Measurements from ENCODE around the gene LMNB1.
"Not testable (repeated sequence)": the region's sequence is repeated elsewhere in the genome, so short reads cannot be mapped to it uniquely, and the experiment has no call there.

Gene LMNB1, protein sequence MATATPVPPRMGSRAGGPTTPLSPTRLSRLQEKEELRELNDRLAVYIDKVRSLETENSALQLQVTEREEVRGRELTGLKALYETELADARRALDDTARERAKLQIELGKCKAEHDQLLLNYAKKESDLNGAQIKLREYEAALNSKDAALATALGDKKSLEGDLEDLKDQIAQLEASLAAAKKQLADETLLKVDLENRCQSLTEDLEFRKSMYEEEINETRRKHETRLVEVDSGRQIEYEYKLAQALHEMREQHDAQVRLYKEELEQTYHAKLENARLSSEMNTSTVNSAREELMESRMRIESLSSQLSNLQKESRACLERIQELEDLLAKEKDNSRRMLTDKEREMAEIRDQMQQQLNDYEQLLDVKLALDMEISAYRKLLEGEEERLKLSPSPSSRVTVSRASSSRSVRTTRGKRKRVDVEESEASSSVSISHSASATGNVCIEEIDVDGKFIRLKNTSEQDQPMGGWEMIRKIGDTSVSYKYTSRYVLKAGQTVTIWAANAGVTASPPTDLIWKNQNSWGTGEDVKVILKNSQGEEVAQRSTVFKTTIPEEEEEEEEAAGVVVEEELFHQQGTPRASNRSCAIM

GRCh38 chr5:126776499-126777256 is at the start of gene LMNB1:
LMNB1 (plus strand) TSS chr5:126777136; CDS start chr5:126777509, 373 bp downstream.
- peak; percentile 97 for DNase-seq (ENCODE audit: low spot score)

DNA sequence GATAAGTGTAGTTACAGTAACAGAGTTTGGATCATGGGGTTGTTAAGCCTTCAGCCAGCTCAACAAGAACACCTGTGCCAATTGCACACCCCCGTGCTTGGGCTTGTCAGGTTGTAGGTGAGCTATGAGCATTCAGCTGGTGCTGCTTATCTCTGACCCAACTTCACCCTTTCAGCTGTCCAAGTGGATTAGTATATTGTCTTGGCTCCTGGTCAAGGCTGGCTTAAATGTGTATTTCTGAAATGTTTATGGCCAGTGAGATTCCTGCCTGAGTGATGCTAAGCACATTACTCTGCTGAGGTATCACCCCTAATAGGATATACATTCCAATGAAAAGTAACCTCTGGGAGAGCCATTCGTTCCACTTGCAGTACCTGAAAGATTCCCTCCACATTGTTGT is 44.2 kb upstream of the LMNB1 start:
- no peak for DNase-seq (ENCODE audit: low spot score)

DNA sequence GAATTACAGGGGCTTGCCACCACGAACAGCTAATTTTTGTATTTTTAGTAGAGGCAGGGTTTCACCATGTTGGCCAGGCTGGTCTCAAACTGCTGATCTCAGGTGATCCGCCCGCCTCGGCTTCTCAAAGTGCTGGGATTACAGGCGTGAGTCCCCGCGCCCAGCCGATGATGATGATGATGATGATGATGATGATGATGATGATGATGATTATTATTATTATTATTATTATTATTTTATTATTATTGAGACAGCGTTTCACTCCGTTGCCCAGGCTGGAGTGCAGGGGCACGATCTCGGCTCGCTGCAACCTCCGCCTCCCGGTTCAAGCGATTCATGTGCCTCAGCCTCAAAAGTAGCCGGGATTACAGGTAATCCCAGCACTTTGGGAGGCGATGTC is 42.4 kb upstream of the LMNB1 start:
- not testable (repeated sequence) for DNase-seq (ENCODE audit: low spot score)

DNA sequence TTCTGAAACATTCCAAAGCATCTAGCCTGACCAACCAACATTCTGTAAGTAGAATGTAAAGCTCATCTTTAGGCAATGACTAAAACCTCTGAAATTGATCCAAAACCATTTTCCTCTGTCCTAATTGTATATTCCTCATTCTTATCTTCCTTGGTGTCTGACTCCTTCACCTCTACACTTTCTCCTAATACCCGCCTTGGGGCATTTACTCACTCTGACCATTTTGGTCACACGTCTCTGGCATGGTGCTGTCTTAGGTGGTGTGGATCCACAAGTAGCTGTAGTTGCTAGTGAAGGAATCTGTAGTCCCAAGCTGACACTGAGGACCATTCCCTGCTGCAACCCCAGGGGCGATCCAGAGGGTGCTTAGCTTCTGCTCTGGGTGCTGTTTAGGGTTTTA is 40.8 kb upstream of the LMNB1 start:
- DNase-seq (ENCODE audit: low spot score), result no peak

DNA sequence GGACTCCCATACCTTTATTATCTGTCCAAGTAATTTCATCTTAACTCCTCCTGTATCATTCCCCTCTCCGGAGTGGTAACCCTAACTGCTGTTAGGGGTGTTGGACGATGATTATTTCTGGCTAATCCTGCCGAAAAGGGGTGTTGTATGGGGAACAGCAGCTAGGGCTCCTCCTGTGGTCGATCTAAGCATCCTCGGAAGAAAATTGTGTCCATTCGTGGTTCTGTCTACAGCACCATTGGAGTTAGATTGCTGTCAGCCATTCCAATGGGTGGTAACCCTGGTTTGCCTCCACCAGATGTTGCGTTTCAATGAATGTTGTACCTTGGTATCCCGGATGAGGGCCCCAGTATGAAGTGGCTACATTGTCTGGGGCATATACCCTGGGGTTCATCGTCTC is 35.6 kb upstream of the LMNB1 start:
- no peak for DNase-seq (ENCODE audit: low spot score)

GRCh38 chr5:126742425-126742824 is 34.5 kb upstream of the LMNB1 start:
- DNase-seq (ENCODE audit: low spot score), result no peak

DNA sequence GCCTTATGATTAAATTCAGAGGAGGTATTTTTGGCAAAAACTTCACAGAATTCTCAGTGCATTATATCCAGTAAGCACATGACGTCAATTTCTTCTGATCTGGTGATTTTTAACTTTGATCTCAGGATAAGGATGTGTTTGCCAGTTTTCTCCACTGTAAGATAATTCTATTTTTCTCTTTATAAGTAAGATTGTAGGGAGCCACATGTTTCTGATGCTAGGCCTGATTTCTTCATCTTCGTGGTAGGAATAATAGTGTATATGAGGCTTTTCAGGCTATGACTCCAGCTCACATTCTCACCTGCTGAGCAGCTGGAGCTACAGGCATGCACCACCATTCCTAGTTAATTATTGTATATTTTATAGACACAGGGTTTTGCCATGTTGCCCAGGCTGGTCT is 32.1 kb upstream of the LMNB1 start:
- no peak for DNase-seq (ENCODE audit: low spot score)

DNA sequence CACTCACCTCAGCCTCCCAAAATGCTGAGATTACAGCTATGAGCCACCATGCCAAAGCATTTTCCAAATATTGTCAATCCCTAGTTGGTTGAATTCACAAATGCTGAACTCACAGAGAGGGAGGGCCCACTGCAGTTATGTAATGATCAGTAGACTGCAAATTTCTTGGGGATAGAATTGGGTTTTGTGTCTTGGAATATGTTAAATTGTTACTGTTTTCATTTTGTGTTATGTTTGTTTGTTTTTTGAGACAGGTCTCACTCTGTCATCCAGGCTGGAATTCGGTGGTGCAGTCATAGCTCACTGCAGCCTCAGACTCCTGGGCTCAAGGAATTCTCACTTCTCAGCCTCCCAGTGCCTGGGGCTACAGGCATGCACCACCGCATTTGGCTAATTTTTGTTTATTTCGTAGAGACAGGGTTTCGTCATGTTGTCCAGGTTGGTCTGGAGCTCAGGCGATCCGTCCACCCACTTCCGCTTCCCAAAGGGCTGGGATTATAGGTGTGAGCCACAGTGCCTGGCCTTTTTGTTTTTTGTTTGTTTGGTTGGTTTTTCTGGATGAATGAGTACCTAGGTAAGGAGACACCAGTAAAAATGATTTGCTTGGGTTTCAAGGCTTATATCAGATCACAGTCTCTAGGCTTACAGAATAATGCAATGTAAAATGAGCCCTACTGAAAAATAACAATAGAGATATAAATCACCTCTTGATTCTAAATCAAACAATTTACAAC is 31.5 kb upstream of the LMNB1 start:
- no peak for DNase-seq (ENCODE audit: low spot score)

DNA sequence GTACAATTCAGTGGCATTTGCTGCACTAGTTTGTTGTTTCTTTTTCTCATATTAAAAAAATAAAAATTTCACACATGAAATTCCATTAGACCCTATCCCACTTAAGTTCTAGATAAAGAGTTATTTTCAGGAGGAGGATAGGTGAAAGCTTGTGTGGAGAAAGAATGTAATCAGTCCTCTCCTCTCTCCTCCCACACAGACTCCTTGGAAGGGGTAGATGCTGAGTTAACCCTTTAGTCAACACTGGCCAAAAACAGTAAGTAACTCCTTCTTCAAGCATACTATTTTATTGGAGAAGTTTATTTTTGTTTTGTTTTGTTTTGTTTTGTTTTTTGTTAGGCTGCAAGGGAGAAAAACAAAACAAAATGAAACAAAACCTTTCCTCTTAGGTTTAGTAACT is 30.6 kb upstream of the LMNB1 start:
- DNase-seq (ENCODE audit: low spot score), result no peak

- DNase-seq (ENCODE audit: low spot score), result no peak
Measured at GRCh38 chr5:126752081-126752785, 24.7 kb upstream of the LMNB1 start.

GRCh38 chr5:126753227-126753626 is 23.7 kb upstream of the LMNB1 start:
- DNase-seq (ENCODE audit: low spot score), result no peak

DNA sequence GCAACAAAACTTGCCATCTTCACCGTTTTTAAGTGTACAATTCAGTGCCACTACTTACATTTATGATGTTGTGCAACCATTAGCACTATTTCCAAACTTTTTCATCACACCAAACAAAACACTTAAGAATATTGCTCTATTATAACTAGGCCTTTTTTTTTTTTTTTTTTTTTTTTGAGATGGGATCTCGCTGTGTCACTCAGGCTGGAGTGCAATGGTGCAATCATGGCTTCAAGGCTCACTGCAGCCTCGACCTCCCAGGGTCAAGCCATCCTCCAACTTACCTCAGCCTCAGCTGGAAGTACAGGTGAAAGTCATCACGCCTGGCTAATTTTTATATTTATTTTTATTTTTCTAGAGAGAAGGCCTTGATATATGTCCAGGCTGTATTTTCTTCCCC is 22.3 kb upstream of the LMNB1 start:
- no peak for DNase-seq (ENCODE audit: low spot score)

DNA sequence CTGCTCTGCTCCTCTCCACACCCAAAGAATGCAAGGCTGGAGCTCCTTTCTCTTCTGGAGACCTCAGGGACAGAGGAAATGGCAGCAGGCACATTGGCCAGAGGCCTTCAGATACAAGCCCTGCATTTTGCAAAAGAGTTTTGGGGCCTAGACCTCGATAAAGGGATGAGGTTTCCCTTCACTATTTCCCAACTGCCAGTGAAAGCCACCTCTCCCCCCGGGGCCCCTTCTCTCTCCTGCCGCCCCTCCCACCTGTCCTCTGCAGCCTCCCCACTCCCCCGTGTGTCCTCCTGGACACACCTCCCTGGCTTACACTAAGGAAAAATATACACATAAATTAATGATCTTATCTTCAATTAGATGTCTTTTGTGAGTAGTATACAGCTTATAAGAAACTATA is 21.3 kb upstream of the LMNB1 start:
- DNase-seq (ENCODE audit: low spot score), result no peak

GRCh38 chr5:126757713-126758357 is 19.1 kb upstream of the LMNB1 start:
- DNase-seq (ENCODE audit: low spot score), result peak; percentile 23

DNA sequence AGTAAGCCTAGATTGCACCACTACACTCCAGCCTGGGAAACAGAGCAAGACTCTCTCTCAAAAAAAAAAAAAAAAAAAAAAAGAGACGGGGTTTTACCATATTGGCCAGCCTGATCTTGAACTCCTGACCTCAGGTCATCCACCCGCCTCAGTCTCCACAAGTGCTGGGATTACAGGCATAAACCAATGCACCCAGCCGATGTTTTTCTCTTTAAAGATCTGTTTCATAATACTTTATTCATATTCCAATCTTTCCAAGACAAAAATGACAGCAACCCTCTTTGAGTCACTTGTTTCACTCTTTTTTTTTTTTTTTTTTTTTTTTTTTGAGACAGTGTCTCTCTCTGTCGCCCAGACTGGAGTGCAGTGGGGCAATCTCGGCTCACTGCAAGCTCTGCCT is 13.6 kb upstream of the LMNB1 start:
- DNase-seq (ENCODE audit: low spot score), result no peak

GRCh38 chr5:126769703-126770102 is 7.2 kb upstream of the LMNB1 start:
- no peak for DNase-seq (ENCODE audit: low spot score)

- DNase-seq (ENCODE audit: low spot score), result not testable (repeated sequence)
Measured at GRCh38 chr5:126773536-126773935, 3.4 kb upstream of the LMNB1 start.

GRCh38 chr5:126774595-126774994 is 2.3 kb upstream of the LMNB1 start:
- DNase-seq (ENCODE audit: low spot score), result not testable (repeated sequence)

DNA sequence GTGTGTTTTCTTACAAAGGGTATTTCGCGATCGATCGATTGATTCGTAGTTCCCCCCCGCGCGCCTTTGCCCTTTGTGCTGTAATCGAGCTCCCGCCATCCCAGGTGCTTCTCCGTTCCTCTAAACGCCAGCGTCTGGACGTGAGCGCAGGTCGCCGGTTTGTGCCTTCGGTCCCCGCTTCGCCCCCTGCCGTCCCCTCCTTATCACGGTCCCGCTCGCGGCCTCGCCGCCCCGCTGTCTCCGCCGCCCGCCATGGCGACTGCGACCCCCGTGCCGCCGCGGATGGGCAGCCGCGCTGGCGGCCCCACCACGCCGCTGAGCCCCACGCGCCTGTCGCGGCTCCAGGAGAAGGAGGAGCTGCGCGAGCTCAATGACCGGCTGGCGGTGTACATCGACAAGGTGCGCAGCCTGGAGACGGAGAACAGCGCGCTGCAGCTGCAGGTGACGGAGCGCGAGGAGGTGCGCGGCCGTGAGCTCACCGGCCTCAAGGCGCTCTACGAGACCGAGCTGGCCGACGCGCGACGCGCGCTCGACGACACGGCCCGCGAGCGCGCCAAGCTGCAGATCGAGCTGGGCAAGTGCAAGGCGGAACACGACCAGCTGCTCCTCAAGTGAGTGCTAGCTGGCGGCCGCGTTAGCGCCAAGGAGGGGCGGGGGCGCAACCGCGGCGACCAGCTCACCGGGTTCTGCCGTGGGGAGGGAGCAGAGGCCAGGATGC is 480 bp downstream of the LMNB1 start:
- DNase-seq (ENCODE audit: low spot score), result peak; percentile 53

- DNase-seq (ENCODE audit: low spot score), result peak; percentile 98
Measured at GRCh38 chr5:126777975-126778674, 1.2 kb downstream of the LMNB1 start.

All from activated CD4-positive, alpha-beta T cell treated with anti-CD3 and anti-CD28 coated beads, Interleukin-2, Interleukin-4, amounts not matched to agents 100 ng/mL and 50 ng/mL, durations not matched to agents 16 hours and 8 hours (primary cell).